Stomach smooth muscle (tissue), 2 donors: Measurements from ENCODE around the gene MAGEA9B.
"Not testable (repeated sequence)": the region's sequence is repeated elsewhere in the genome, so short reads cannot be mapped to it uniquely, and the experiment has no call there.

Experiments
- H3K27ac ChIP-seq: one replicate; pipeline ENCODE4 v1.7.0; 2013; ENCODE audit warnings: mild to moderate bottlenecking, low read length, inconsistent platforms
- H3K27me3 ChIP-seq, 2 donors: one replicate each; pipeline ENCODE4 v1.7.0; 2013; ENCODE audit warnings: low read length in 2 of 2; ENCODE audit not compliant: insufficient read depth in 2 of 2, control insufficient read depth in 1 of 2
- H3K36me3 ChIP-seq, 2 donors: one replicate each; pipeline ENCODE4 v1.7.0; 2013; ENCODE audit warnings: low read length in 2 of 2; ENCODE audit not compliant: control insufficient read depth in 2 of 2, insufficient read depth in 2 of 2
- H3K4me1 ChIP-seq: one replicate; pipeline ENCODE4 v1.7.0; 2013; ENCODE audit warnings: low read length; ENCODE audit not compliant: control insufficient read depth, insufficient read depth
- H3K4me3 ChIP-seq, 2 donors: one replicate each; pipeline ENCODE4 v1.7.0; 2013; ENCODE audit warnings: low read length in 2 of 2
- H3K9ac ChIP-seq, 2 donors: one replicate each; pipeline ENCODE4 v1.7.0; 2013; ENCODE audit warnings: low read length in 2 of 2, mild to moderate bottlenecking in 1 of 2
- H3K9me3 ChIP-seq, 2 donors: one replicate each; pipeline ENCODE4 v1.7.0; 2013; ENCODE audit warnings: low read length in 2 of 2; ENCODE audit not compliant: control insufficient read depth in 2 of 2
- donor health status: healthy.
- donor health status: Pancreatic carcinoma.

The MAGEA9B gene

DNA sequence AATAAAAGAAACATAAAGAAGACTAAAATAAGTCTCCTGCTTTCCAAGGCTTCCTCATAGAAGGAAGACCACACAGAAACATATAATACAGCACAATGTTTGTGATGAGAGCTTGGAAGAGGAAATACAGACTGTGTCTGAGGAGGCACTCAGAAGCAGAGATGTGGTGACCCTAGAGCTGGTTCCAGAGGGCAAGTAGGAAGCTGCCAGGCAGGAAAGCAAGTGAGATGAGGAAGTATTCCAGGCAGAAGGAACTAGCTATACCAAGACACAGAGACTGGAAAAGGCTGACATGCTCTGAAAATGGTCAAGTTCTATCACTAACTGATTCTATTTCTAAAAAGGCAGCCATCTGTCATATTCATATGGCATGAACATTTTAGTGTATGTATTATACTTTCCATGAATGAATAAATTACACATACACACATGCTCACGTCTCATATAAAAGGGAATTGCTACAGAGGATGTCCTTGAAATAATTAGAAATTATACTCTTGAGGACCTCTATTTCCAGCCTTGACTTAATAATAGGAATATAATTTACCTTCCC lies 24.4 kb upstream of the MAGEA9B start:
- Histone ChIP-seq H3K9me3 (no peaks in the 10 kb centered on the region), H3K36me3 (peaks cover 0 to 3% of the 10 kb centered on the region in 2 donors), H3K9ac (no peak overlapping the region), H3K27ac (no peak overlapping the region), H3K4me3 (no peak overlapping the region), H3K27me3 (no peaks in the 10 kb centered on the region), H3K4me1 (no peaks in the 10 kb centered on the region)

DNA sequence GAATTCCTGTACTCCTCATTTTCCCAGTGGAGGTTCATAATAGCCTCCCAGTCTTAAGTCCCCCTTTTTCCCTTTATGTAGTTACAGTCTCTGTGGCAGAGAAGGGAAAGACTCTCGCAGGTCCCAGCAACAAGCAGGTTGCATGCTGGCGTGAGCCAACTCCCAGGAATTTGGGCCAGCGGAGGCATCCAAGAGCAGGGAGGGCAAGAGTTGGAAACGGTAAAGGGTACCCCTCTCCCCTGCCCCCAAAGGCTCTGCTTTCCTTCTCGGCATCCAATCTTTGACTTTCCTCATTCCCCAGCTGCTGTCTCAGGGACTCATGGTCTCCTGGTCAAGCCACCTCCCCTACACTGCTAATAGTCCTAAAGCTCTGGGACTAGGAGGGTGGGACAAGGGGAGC lies 23.3 kb upstream of the MAGEA9B start:
- no peak overlapping the region for H3K4me3 ChIP-seq
- H3K36me3 ChIP-seq, result peaks cover 0 to 6% of the 10 kb centered on the region in 2 donors
- no peaks in the 10 kb centered on the region for H3K4me1 ChIP-seq
- no peak overlapping the region for H3K9ac ChIP-seq
- no peak overlapping the region for H3K27ac ChIP-seq
- no peaks in the 10 kb centered on the region for H3K27me3 ChIP-seq
- H3K9me3 ChIP-seq, result no peaks in the 10 kb centered on the region

- H3K9me3 ChIP-seq, result no peaks in the 10 kb centered on the region
- no peak overlapping the region for H3K27ac ChIP-seq
- no peak overlapping the region for H3K4me3 ChIP-seq
- peaks cover 0 to 6% of the 10 kb centered on the region in 2 donors for H3K36me3 ChIP-seq
- H3K27me3 ChIP-seq, result no peaks in the 10 kb centered on the region
- no peaks in the 10 kb centered on the region for H3K4me1 ChIP-seq
- H3K9ac ChIP-seq, result no peak overlapping the region
Measured at GRCh38 chrX:149607699-149608098, 20.4 kb upstream of the MAGEA9B start.

DNA sequence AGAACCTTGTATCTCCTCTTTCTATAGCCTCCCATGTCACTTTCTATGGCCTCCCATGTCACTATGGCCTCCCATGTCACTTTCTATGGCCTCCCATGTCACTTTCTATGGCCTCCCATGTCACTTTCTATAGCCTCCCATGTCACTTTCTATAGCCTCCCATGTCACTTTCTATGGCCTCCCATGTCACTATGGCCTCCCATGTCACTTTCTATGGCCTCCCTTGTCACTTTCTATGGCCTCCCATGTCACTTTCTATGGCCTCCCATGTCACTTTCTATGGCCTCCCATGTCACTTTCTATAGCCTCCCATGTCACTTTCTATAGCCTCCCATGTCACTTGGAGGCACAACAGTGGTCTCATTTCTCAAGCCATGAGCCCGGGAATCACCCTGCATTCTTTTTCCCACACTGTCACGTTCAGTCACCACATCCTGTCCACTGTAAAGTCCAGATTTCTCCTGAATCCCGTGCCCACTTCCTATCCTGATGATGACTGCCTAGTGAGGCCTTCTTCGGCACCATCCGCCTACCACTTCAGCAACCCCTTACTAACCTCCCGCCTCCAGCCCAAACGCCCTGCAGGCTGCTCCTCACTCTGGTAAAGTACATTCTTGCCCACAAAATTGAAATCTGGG lies 18.1 kb upstream of the MAGEA9B start:
- H3K27ac ChIP-seq, H3K4me1 ChIP-seq, H3K9ac ChIP-seq, H3K27me3 ChIP-seq, H3K4me3 ChIP-seq, H3K36me3 ChIP-seq, H3K9me3 ChIP-seq: not testable (repeated sequence)

DNA sequence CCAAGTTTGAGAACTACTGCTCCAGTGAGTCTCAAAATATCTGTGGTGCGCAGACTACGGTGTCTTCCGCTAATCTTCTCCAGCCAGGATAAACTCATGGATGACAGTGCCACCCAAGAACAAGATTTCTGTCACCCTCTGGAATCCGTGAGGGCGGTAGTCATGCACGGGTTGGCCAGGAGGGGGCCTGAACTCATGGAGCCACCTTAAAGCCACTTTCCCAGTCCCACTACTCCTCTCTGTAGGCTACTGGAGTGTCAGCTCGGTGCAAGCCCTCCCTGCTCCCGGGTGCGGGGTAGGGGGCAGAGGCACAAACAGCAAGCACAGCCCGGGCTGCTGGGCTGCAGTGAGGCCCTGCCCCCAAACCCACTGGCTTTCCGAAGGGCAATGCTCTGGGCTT lies 11.3 kb upstream of the MAGEA9B start:
- not testable (repeated sequence) for H3K27ac ChIP-seq, H3K4me3 ChIP-seq, H3K36me3 ChIP-seq, H3K9ac ChIP-seq, H3K4me1 ChIP-seq, H3K9me3 ChIP-seq, H3K27me3 ChIP-seq

DNA sequence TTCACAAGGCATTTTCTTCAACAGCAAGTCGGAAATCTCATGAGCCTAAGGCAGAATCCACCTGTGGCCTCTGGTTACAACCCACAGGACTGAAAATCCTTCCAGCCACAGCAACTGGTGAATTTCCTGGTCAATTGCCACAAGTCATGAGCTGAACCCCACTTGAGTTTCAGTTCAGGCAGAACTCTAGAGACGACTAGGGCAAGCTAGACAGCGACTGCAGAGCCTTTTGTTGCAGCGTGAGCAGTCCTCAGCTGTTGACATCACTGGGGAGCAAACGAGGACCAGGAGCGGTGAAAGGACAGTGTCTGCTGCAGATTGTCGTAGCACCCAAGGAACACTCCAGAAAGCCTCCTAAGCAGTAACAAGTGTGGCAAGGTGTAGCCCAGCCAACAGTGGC lies 8.7 kb upstream of the MAGEA9B start:
- H3K27ac ChIP-seq, H3K36me3 ChIP-seq, H3K4me1 ChIP-seq, H3K4me3 ChIP-seq, H3K9me3 ChIP-seq, H3K9ac ChIP-seq, H3K27me3 ChIP-seq: not testable (repeated sequence)

GRCh38 chrX:149595214-149595613 lies 8.0 kb upstream of the MAGEA9B start, which contains the start of gene HSFX2:
Gene HSFX2, minus strand, starts transcription at chrX:149595314. Its CDS starts 614 bp downstream, at chrX:149594700.
- H3K4me1 ChIP-seq, H3K9ac ChIP-seq, H3K27ac ChIP-seq, H3K9me3 ChIP-seq, H3K4me3 ChIP-seq, H3K27me3 ChIP-seq, H3K36me3 ChIP-seq: not testable (repeated sequence)

GRCh38 chrX:149590993-149591392 lies 3.7 kb upstream of the MAGEA9B start:
- not testable (repeated sequence) for H3K9me3 ChIP-seq, H3K4me1 ChIP-seq, H3K36me3 ChIP-seq, H3K9ac ChIP-seq, H3K4me3 ChIP-seq, H3K27me3 ChIP-seq, H3K27ac ChIP-seq

GRCh38 chrX:149585631-149586030 lies 1.6 kb downstream of the MAGEA9B start:
- H3K9me3 ChIP-seq, H3K27me3 ChIP-seq, H3K36me3 ChIP-seq, H3K4me1 ChIP-seq, H3K4me3 ChIP-seq, H3K27ac ChIP-seq, H3K9ac ChIP-seq: not testable (repeated sequence)

DNA sequence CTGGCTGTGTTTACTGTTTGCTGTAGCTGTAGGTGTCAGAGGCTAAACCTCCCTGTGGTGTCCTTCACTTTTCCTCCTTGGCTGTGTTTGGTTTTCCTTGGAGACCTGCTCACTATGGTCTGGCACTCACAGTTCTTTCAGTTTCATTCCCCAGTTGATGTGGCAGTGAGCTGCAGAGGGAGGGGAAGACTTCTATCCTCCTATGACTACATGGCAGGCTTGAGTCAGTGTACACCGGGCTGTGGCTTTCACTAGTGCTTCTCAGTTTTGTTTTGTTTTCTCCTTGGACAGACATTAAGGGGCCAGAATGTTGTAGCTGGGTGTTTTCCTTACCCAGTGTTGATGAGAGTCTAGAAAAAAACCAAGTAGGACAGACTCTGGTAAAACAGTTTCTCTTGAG lies 13.8 kb downstream of the MAGEA9B start:
- H3K4me3 ChIP-seq, H3K27ac ChIP-seq, H3K27me3 ChIP-seq, H3K9me3 ChIP-seq, H3K36me3 ChIP-seq, H3K9ac ChIP-seq, H3K4me1 ChIP-seq: not testable (repeated sequence)

- Histone ChIP-seq H3K4me1 (peaks cover 5% of the 10 kb centered on the region), H3K4me3 (no peak overlapping the region), H3K9me3 (no peaks in the 10 kb centered on the region), H3K36me3 (no peaks in the 10 kb centered on the region), H3K27me3 (no peaks in the 10 kb centered on the region), H3K27ac (no peak overlapping the region), H3K9ac (no peak overlapping the region)
Measured at GRCh38 chrX:149572743-149573142, 14.5 kb downstream of the MAGEA9B start.
